Endodermal cell (in vitro differentiated cells): ENCODE data around the gene PDE8B. TPM values are rescaled to one million over a fixed set of nuclear protein-coding genes. Genes with fewer than 3 reads are reported as not detected.
A peak's percentile ranks its signal among the peaks of the same experiment; 100 is the strongest.

Experiments
- DNase-seq: peaks from one replicate; pipeline ENCODE4 v3.0.0-alpha.2; 2017
- H3K27ac ChIP-seq: 2 replicates; pipeline ENCODE4 v1.5.1; 2013; ENCODE audit warnings: mild to moderate bottlenecking, low read depth, low read length, moderate library complexity
- H3K27me3 ChIP-seq: 2 replicates; pipeline ENCODE4 v1.6.1; 2013; ENCODE audit warnings: mild to moderate bottlenecking, low read length, moderate library complexity; ENCODE audit not compliant: insufficient read depth, control insufficient read depth, poor library complexity, severe bottlenecking
- H3K36me3 ChIP-seq: 2 replicates; pipeline ENCODE4 v1.7.0; 2013; ENCODE audit warnings: mild to moderate bottlenecking, low read length, moderate library complexity; ENCODE audit not compliant: control insufficient read depth, insufficient read depth
- H3K4me1 ChIP-seq: one replicate; pipeline ENCODE4 v1.7.0; 2013; ENCODE audit warnings: low read length; ENCODE audit not compliant: control insufficient read depth, insufficient read depth
- H3K4me3 ChIP-seq: 2 replicates; pipeline ENCODE4 v1.5.1; 2013; ENCODE audit warnings: mild to moderate bottlenecking, low read length, moderate library complexity
- H3K9ac ChIP-seq: 2 replicates; pipeline ENCODE4 v1.6.1; 2013; ENCODE audit warnings: mild to moderate bottlenecking, low read length, moderate library complexity; ENCODE audit not compliant: poor library complexity, severe bottlenecking; ENCODE audit errors: extremely low read depth
- H3K9me3 ChIP-seq: 2 replicates; pipeline ENCODE4 v1.6.1; 2013; ENCODE audit warnings: mild to moderate bottlenecking, low read length, moderate library complexity; ENCODE audit not compliant: control insufficient read depth
- H3K27ac Mint-ChIP-seq: 2 replicates; pipeline ENCODE4 v1.8.0; 2020; ENCODE audit warnings: mixed read lengths
- H3K27me3 Mint-ChIP-seq: 2 replicates; pipeline ENCODE4 v1.8.0; 2021; ENCODE audit warnings: mild to moderate bottlenecking, mixed read lengths; ENCODE audit not compliant: insufficient read depth
- H3K36me3 Mint-ChIP-seq: 2 replicates; pipeline ENCODE4 v1.8.0; 2020; ENCODE audit warnings: low read depth, mixed read lengths
- H3K4me1 Mint-ChIP-seq: 2 replicates; pipeline ENCODE4 v1.8.0; 2020; ENCODE audit warnings: mixed read lengths
- H3K4me3 Mint-ChIP-seq: 2 replicates; pipeline ENCODE4 v1.8.0; 2020; ENCODE audit warnings: mild to moderate bottlenecking, moderate library complexity, mixed read lengths
- H3K9me3 Mint-ChIP-seq: 2 replicates; pipeline ENCODE4 v1.8.0; 2020; ENCODE audit warnings: mild to moderate bottlenecking, mixed read lengths
- WGBS, 2 experiments: methylation state at CpG; one replicate each; pipeline versions ENCODE4 v1.1.5 to v1.1.7; 2013; ENCODE audit warnings: missing lambda C conversion rate in 2 of 2, mixed read lengths in 1 of 2; ENCODE audit not compliant: insufficient coverage in 1 of 2, insufficient read length in 1 of 2; 5-methylcytosine and 5-hydroxymethylcytosine counted together
- total RNA-seq, 2 donors: library from RNA; stranded (reverse); fragmentation: NEBNext Ultra II Directional in 1 of 2; extraction: Animal tissue kit (Norgen Biotek cat#: 25700) in 1 of 2; gene quantifications; 2 replicates in 1 of 2; 3 replicates in 1 of 2; pipeline ENCODE4 v1.2.1, GENCODE V29; 2021
- TF ChIP-seq, protein P1 (sequence below): fragments of 200-600 bp; sonication (generic); conservative IDR thresholded peaks from 2 replicates; pipeline ENCODE4 v1.5.0; 2021; ENCODE audit warnings: antibody characterized with exemption, mild to moderate bottlenecking

The PDE8B gene
- total RNA-seq, 2 donors from 2014 or later = 0.20 to 0.51 TPM

DNA sequence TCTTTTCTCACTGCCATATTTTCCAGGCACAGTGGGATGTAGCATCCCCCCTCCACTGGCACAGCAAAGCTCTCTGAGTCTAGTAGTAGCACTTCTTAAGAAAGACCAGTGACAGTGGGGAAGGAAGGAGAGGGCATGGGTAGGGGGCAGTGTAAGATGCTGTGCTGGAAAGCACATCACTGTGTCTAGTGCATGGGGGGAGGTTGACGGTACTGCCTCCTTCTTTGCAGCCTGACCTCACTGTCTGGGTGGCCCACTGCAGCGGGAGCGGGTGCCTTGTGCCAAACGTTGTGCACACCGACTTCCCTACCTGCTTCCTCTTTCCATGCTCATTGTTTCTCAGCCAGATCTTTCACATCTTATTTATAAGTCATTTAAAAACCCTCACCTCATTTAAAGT, 91.8 kb downstream of the PDE8B start:
- Mint-ChIP-seq H3K4me3 (no peak overlapping the region), H3K36me3 (no peaks in the 10 kb centered on the region)

DNA sequence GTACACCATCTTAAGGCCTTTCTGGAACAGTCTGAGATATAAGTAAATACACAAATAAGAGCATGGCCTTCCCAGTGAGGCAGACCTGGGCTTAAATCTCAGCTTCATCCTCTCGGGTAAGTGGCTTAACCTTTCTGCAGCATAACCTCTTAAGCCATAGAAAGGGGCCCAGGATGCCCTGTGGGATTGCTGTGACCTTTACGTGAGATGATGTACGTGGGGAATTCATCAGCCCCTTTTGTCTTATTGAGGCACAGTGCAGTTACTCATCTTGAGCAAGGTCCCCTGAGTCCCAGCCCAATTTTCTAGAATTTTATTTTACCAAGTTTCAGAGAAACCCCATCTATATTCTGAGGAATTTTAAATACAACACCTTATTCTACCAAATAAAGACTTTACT, 92.2 kb downstream of the PDE8B start:
- Histone ChIP-seq H3K36me3 (no peaks in the 10 kb centered on the region), H3K4me3 (no peak overlapping the region), H3K9me3 (no peaks in the 10 kb centered on the region), H3K9ac (no peak overlapping the region), H3K4me1 (peaks cover 3% of the 10 kb centered on the region), H3K27me3 (peaks cover 52% of the 10 kb centered on the region), H3K27ac (no peak overlapping the region)
- Mint-ChIP-seq H3K27me3 (peaks cover 40% of the 10 kb centered on the region), H3K4me3 (no peak overlapping the region), H3K36me3 (no peaks in the 10 kb centered on the region), H3K9me3 (no peaks in the 10 kb centered on the region), H3K27ac (no peak overlapping the region), H3K4me1 (peaks cover 12% of the 10 kb centered on the region)
- WGBS, 2 experiments = 92 to 94% methylated on average over 2 to 3 of the region's 3 CpGs
- TF ChIP-seq, protein P1, sequence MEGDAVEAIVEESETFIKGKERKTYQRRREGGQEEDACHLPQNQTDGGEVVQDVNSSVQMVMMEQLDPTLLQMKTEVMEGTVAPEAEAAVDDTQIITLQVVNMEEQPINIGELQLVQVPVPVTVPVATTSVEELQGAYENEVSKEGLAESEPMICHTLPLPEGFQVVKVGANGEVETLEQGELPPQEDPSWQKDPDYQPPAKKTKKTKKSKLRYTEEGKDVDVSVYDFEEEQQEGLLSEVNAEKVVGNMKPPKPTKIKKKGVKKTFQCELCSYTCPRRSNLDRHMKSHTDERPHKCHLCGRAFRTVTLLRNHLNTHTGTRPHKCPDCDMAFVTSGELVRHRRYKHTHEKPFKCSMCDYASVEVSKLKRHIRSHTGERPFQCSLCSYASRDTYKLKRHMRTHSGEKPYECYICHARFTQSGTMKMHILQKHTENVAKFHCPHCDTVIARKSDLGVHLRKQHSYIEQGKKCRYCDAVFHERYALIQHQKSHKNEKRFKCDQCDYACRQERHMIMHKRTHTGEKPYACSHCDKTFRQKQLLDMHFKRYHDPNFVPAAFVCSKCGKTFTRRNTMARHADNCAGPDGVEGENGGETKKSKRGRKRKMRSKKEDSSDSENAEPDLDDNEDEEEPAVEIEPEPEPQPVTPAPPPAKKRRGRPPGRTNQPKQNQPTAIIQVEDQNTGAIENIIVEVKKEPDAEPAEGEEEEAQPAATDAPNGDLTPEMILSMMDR = no peak
- DNase-seq = no peak

More for the DNA sequence above, 91.8 kb downstream of the PDE8B start:
- WGBS, 2 experiments = 86 to 90% methylated on average over 5 of the region's 5 CpGs
- Histone ChIP-seq H3K9ac (no peak overlapping the region), H3K36me3 (no peaks in the 10 kb centered on the region), H3K4me3 (no peak overlapping the region), H3K27ac (no peak overlapping the region), H3K9me3 (no peaks in the 10 kb centered on the region), H3K27me3 (peaks cover 56% of the 10 kb centered on the region), H3K4me1 (peaks cover 3% of the 10 kb centered on the region)
- DNase-seq = no peak
- peaks cover 10% of the 10 kb centered on the region for H3K4me1 Mint-ChIP-seq
- H3K9me3 Mint-ChIP-seq = no peaks in the 10 kb centered on the region
- H3K27ac Mint-ChIP-seq = no peak overlapping the region
- H3K27me3 Mint-ChIP-seq = peaks cover 43% of the 10 kb centered on the region
- TF ChIP-seq, protein P1 = peak; percentile 15

DNA sequence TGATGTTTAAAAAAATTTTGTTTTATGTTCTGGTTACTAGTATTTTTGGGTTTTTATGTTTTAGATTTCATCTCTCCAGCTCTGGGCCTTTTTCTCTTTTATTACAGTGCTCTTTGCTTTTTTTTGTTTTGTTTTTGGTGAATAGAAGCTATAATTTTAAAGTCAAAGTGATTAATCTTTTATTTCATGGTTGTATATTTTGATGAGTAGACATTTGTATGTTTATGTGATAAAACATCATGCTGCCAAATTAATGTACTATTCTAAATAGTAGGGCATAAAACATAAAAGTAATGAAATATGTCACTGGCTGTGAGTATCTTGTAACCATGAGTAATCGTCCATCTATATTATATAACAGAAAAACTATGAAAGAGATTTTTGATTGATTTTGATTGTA, 93.9 kb downstream of the PDE8B start:
- Mint-ChIP-seq H3K27me3 (peaks cover 38% of the 10 kb centered on the region), H3K4me3 (no peak overlapping the region), H3K36me3 (no peaks in the 10 kb centered on the region), H3K4me1 (peaks cover 14% of the 10 kb centered on the region), H3K9me3 (no peaks in the 10 kb centered on the region), H3K27ac (no peak overlapping the region)
- Histone ChIP-seq H3K36me3 (no peaks in the 10 kb centered on the region), H3K4me3 (no peak overlapping the region), H3K9ac (no peak overlapping the region), H3K9me3 (no peaks in the 10 kb centered on the region), H3K27me3 (peaks cover 38% of the 10 kb centered on the region), H3K27ac (no peak overlapping the region), H3K4me1 (peaks cover 3% of the 10 kb centered on the region)
- DNase-seq = no peak
- no CpG with 5 or more reads among the region's 1 CpG for WGBS, 2 experiments
- TF ChIP-seq, protein P1 = no peak
